Glutamatergic neuron (in vitro differentiated cells): ENCODE results near the gene RAB43. TPM values are rescaled to one million over a fixed set of nuclear protein-coding genes. Genes with fewer than 3 reads are reported as not detected.

Experiments used
- DNase-seq: peaks from one replicate; pipeline ENCODE4 v3.0.0; 2022
- H3K27ac Mint-ChIP-seq: one replicate; pipeline ENCODE4 v1.8.0; 2020; ENCODE audit warnings: mild to moderate bottlenecking, mixed read lengths, inconsistent platforms; ENCODE audit not compliant: unreplicated experiment
- H3K27me3 Mint-ChIP-seq: one replicate; pipeline ENCODE4 v1.8.0; 2020; ENCODE audit warnings: mild to moderate bottlenecking, moderate library complexity, mixed read lengths, inconsistent platforms; ENCODE audit not compliant: unreplicated experiment
- H3K36me3 Mint-ChIP-seq: one replicate; pipeline ENCODE4 v1.8.0; 2020; ENCODE audit warnings: mild to moderate bottlenecking, mixed read lengths, inconsistent platforms; ENCODE audit not compliant: unreplicated experiment
- H3K4me1 Mint-ChIP-seq: one replicate; pipeline ENCODE4 v1.8.0; 2020; ENCODE audit warnings: mild to moderate bottlenecking, low read depth, mixed read lengths, inconsistent platforms; ENCODE audit not compliant: unreplicated experiment
- H3K4me3 Mint-ChIP-seq: one replicate; pipeline ENCODE4 v1.8.0; 2020; ENCODE audit warnings: mild to moderate bottlenecking, mixed read lengths, inconsistent platforms; ENCODE audit not compliant: unreplicated experiment
- H3K9me3 Mint-ChIP-seq: one replicate; pipeline ENCODE4 v1.8.0; 2020; ENCODE audit warnings: mild to moderate bottlenecking, moderate library complexity, mixed read lengths, inconsistent platforms; ENCODE audit not compliant: unreplicated experiment
- CTCF ChIP-seq: fragments of 200-600 bp; sonication (generic); IDR thresholded peaks from one replicate; pipeline ENCODE4 v1.5.0; 2021; ENCODE audit not compliant: partially characterized antibody, unreplicated experiment
- total RNA-seq: library from RNA; stranded (reverse); fragmentation: NEBNext Ultra II Directional; extraction: Animal tissue kit (Norgen Biotek cat#: 25700); gene quantifications from one replicate; pipeline ENCODE4 v1.2.1, GENCODE V29; 2021; ENCODE audit not compliant: unreplicated experiment

RAB43 gene
- total RNA-seq, 1 donor from 2014 or later = 2.3 TPM

- Mint-ChIP-seq H3K36me3 (no peaks in the 10 kb centered on the region), H3K4me3 (no peak overlapping the region), H3K27me3 (peaks cover 10% of the 10 kb centered on the region), H3K4me1 (peaks cover 5% of the 10 kb centered on the region), H3K27ac (no peak overlapping the region), H3K9me3 (no peaks in the 10 kb centered on the region)
- no peak for TF ChIP-seq CTCF
- no peak for DNase-seq
Measured at GRCh38 chr3:129065720-129066073, 55.9 kb downstream of the RAB43 start.

- no peak for TF ChIP-seq CTCF
- DNase-seq = no peak
- no peak overlapping the region for H3K27ac Mint-ChIP-seq
- H3K36me3 Mint-ChIP-seq = no peaks in the 10 kb centered on the region
- peaks cover 5% of the 10 kb centered on the region for H3K4me1 Mint-ChIP-seq
- no peak overlapping the region for H3K4me3 Mint-ChIP-seq
- H3K9me3 Mint-ChIP-seq = no peaks in the 10 kb centered on the region
- peaks cover 8% of the 10 kb centered on the region for H3K27me3 Mint-ChIP-seq
Measured at GRCh38 chr3:129065016-129065719, 56.4 kb downstream of the RAB43 start.

DNA sequence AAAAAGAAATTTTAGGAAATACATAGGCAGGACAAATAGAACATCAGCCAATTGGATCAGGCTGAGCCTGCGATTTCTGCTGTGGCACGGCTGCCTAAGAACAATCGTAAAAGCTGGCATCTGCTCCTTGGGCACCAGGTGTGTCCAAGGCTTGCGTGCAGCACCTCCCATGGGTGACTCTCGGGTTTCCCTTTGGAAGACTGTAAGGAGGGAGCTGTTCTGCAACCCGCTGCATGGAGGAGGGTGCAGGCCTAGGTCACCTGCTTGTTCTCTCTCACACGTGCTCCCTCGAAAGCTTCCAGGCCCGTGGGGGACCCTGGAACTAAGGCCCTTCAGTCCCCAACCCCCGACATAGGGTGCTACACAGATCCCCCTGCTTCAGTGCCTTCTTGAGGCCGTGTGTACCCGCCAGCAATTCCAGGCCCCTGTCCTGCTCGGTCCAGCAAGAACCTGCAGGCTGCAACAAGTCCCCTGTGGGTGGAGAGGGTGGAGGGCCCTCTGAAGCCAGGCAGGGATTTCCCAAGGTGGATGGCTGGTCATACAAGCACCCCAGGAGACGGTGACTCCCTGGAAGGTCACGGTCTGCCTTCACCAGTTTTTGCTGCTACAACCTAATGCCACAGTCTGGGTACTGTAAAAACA lies 57.6 kb downstream of the RAB43 start:
- Mint-ChIP-seq H3K4me3 (no peak overlapping the region), H3K9me3 (no peaks in the 10 kb centered on the region), H3K27ac (no peak overlapping the region), H3K27me3 (peaks cover 5% of the 10 kb centered on the region), H3K4me1 (peaks cover 7% of the 10 kb centered on the region), H3K36me3 (no peaks in the 10 kb centered on the region)
- TF ChIP-seq CTCF = no peak
- DNase-seq = no peak

- no peaks in the 10 kb centered on the region for H3K36me3 Mint-ChIP-seq
- no peak for TF ChIP-seq CTCF
- peaks cover 5% of the 10 kb centered on the region for H3K27me3 Mint-ChIP-seq
- H3K9me3 Mint-ChIP-seq = peaks cover 2% of the 10 kb centered on the region
- no peak overlapping the region for H3K4me3 Mint-ChIP-seq
- no peak overlapping the region for H3K27ac Mint-ChIP-seq
- DNase-seq = no peak
- H3K4me1 Mint-ChIP-seq = peaks cover 10% of the 10 kb centered on the region
Measured at GRCh38 chr3:129063091-129063640, 58.4 kb downstream of the RAB43 start.
